OCI-LY7 (cell line): Measurements from ENCODE around the gene THUMPD3. TPM values are rescaled to one million over a fixed set of nuclear protein-coding genes. Genes with fewer than 3 reads are reported as not detected.

ENCODE experiments used
- BruUV-seq: library from RNA; stranded (reverse); fragments of 400-500 nt; replicated peaks from 2 replicates; lab custom pipeline; 2021; lab: Mats Ljungman, UMichigan
- CTCF ChIA-PET: fragments of 300-600 bp; sonication (Branson Sonifier 250); formaldehyde crosslinking; loops from one replicate; lab custom pipeline; 2022; ENCODE audit warnings: antibody characterized with exemption; ENCODE audit not compliant: unreplicated experiment; lab: Charles Lee
- POLR2A ChIA-PET: fragments of 300-600 bp; sonication (Branson Sonifier 250); formaldehyde crosslinking; loops from one replicate; lab custom pipeline; 2022; ENCODE audit warnings: antibody characterized with exemption; lab: Charles Lee
- DNase-seq: peaks from one replicate; pipeline ENCODE4 v3.0.0-alpha.2; 2015; ENCODE audit warnings: low spot score
- H2AFZ ChIP-seq: fragments of 200-600 bp; sonication (generic), shearing (Covaris generic); 2 replicates; pipeline ENCODE4 v1.6.1; 2014; ENCODE audit warnings: mild to moderate bottlenecking, antibody characterized with exemption, low read length, moderate library complexity
- H3K27ac ChIP-seq: fragments of 200-600 bp; sonication (generic); 2 replicates; pipeline ENCODE4 v1.5.1; 2014; ENCODE audit warnings: mixed run types, low read depth, mild to moderate bottlenecking, moderate library complexity, low read length, inconsistent platforms; ENCODE audit not compliant: poor library complexity, severe bottlenecking
- H3K36me3 ChIP-seq: fragments of 200-600 bp; sonication (generic); 2 replicates; pipeline ENCODE4 v1.6.1; 2014; ENCODE audit warnings: mild to moderate bottlenecking, antibody characterized with exemption, low read length, moderate library complexity, mixed read lengths; ENCODE audit not compliant: insufficient read depth
- H3K4me1 ChIP-seq: fragments of 200-600 bp; sonication (generic); 2 replicates; pipeline ENCODE4 v1.5.1; 2014; ENCODE audit warnings: mild to moderate bottlenecking, low read length; ENCODE audit not compliant: insufficient read depth, poor library complexity, severe bottlenecking
- H3K4me2 ChIP-seq: fragments of 200-600 bp; sonication (generic); 2 replicates; pipeline ENCODE4 v1.6.1; 2014; ENCODE audit warnings: mild to moderate bottlenecking, low read length
- H3K4me3 ChIP-seq: fragments of 200-600 bp; sonication (generic); 2 replicates; pipeline ENCODE4 v1.5.1; 2014; ENCODE audit warnings: mild to moderate bottlenecking, low read depth, low read length; ENCODE audit not compliant: poor library complexity, severe bottlenecking
- H3K79me2 ChIP-seq: fragments of 200-600 bp; sonication (generic); 2 replicates; pipeline ENCODE4 v1.6.1; 2016; ENCODE audit warnings: low read depth, mild to moderate bottlenecking, low read length, moderate library complexity, mixed read lengths; ENCODE audit not compliant: insufficient read depth
- H3K9me2 ChIP-seq: fragments of 200-600 bp; sonication (generic); 2 replicates; pipeline ENCODE4 v1.6.1; 2016; ENCODE audit warnings: mild to moderate bottlenecking, low read length, mixed read lengths; ENCODE audit not compliant: insufficient read depth
- H3K9me3 ChIP-seq: fragments of 200-600 bp; sonication (generic); 2 replicates; pipeline ENCODE4 v1.6.1; 2014; ENCODE audit warnings: mild to moderate bottlenecking, mixed run types, low read length, mixed read lengths
- H4K20me1 ChIP-seq: fragments of 200-600 bp; sonication (generic); 2 replicates; pipeline ENCODE4 v1.6.1; 2014; ENCODE audit warnings: mild to moderate bottlenecking, antibody characterized with exemption, low read length, moderate library complexity, mixed read lengths; ENCODE audit not compliant: insufficient read depth
- CTCF ChIP-seq: fragments of 200-600 bp; sonication (generic); conservative IDR thresholded peaks from 2 replicates; pipeline ENCODE4 v1.5.1; 2014; ENCODE audit warnings: mild to moderate bottlenecking, antibody characterized with exemption, low read length, moderate library complexity, mixed read lengths
- EZH2phosphoT487 ChIP-seq: fragments of 200-600 bp; sonication (generic); IDR thresholded peaks from 2 replicates; pipeline ENCODE4 v1.6.1; 2018; ENCODE audit warnings: low read depth, borderline replicate concordance, mild to moderate bottlenecking, mixed run types, antibody characterized with exemption, low read length, moderate library complexity, mixed read lengths
- intact Hi-C: fragments of 100-400 bp; cut with micrococcal nuclease; formaldehyde crosslinking; loops from one replicate; pipeline ENCODE4 v1.10.0; 2022; ENCODE audit not compliant: unreplicated experiment
- total RNA-seq, 2 experiments: library from RNA; depleted of rRNA in 1 of 2; stranded (reverse); fragments of >200 nt in 1 of 2; shearing (Covaris generic) in 1 of 2; gene quantifications; 2 replicates each; pipeline ENCODE4 v1.2.3, GENCODE V29; 2014 to 2022

The THUMPD3 gene
- total RNA-seq, 2 experiments from 2014 or later, result 12.4 to 58.8 TPM

GRCh38 chr3:9345041-9345440, 17.8 kb upstream of the THUMPD3 start:
- CTCF ChIA-PET, result no interaction called here
- Histone ChIP-seq H3K4me3 (no peak overlapping the region), H3K36me3 (no peaks in the 10 kb centered on the region), H4K20me1 (no peaks in the 10 kb centered on the region), H3K79me2 (no peaks in the 10 kb centered on the region), H3K4me2 (no peak overlapping the region), H3K4me1 (no peaks in the 10 kb centered on the region), H2AFZ (no peak overlapping the region), H3K9me3 (no peaks in the 10 kb centered on the region), H3K9me2 (no peaks in the 10 kb centered on the region), H3K27ac (no peak overlapping the region)
- intact Hi-C loops, result no loop called here
- TF ChIP-seq EZH2phosphoT487 (no peak), CTCF (no peak)
- DNase-seq, result no peak
- POLR2A ChIA-PET, result no interaction called here
- BruUV-seq, result no TSS peak

GRCh38 chr3:9346141-9346540, 16.7 kb upstream of the THUMPD3 start:
- H3K36me3 ChIP-seq, result no peaks in the 10 kb centered on the region
- H4K20me1 ChIP-seq, result no peaks in the 10 kb centered on the region
- no peak overlapping the region for H2AFZ ChIP-seq
- no peak for DNase-seq
- H3K4me3 ChIP-seq, result no peak overlapping the region
- ChIA-PET POLR2A (interaction anchor here (0.7 kb wide), 3 partner anchors 32 to 444 kb away, joined by 3 to 6 read pairs (median 3); no protein-coding TSS in a partner anchor), CTCF (no interaction called here)
- no peaks in the 10 kb centered on the region for H3K4me1 ChIP-seq
- no TSS peak for BruUV-seq
- no peaks in the 10 kb centered on the region for H3K9me3 ChIP-seq
- no peak overlapping the region for H3K4me2 ChIP-seq
- no peaks in the 10 kb centered on the region for H3K79me2 ChIP-seq
- intact Hi-C loops, result no loop called here
- H3K27ac ChIP-seq, result no peak overlapping the region
- TF ChIP-seq EZH2phosphoT487, result no peak
- H3K9me2 ChIP-seq, result no peaks in the 10 kb centered on the region

- no peak overlapping the region for H2AFZ ChIP-seq
- intact Hi-C loops, result no loop called here
- H3K79me2 ChIP-seq, result no peaks in the 10 kb centered on the region
- ChIA-PET POLR2A (no interaction called here), CTCF (no interaction called here)
- no peaks in the 10 kb centered on the region for H3K9me2 ChIP-seq
- no peak overlapping the region for H3K4me2 ChIP-seq
- H3K9me3 ChIP-seq, result no peaks in the 10 kb centered on the region
- no peak for DNase-seq
- TF ChIP-seq EZH2phosphoT487 (no peak), CTCF (no peak)
- no peak overlapping the region for H3K4me3 ChIP-seq
- H3K27ac ChIP-seq, result no peak overlapping the region
- no peaks in the 10 kb centered on the region for H4K20me1 ChIP-seq
- no peaks in the 10 kb centered on the region for H3K4me1 ChIP-seq
- no peaks in the 10 kb centered on the region for H3K36me3 ChIP-seq
- BruUV-seq, result no TSS peak
Observed at GRCh38 chr3:9347081-9347480, 15.8 kb upstream of the THUMPD3 start.
